Measurements from ENCODE around the gene GDAP2. TPM values are rescaled to one million over a fixed set of nuclear protein-coding genes. Genes with fewer than 3 reads are reported as not detected.

GDAP2 gene
- total RNA-seq, 2 donors from 2014 or later, result 21.5 to 31.9 TPM

GRCh38 chr1:117820096-117820495 is 109.3 kb downstream of the GDAP2 start:
- H3K4me3 ChIP-seq, result no peak overlapping the region
- H3K36me3 ChIP-seq, result no peaks in the 10 kb centered on the region
- no peaks in the 10 kb centered on the region for H3K4me1 ChIP-seq
- no peak overlapping the region for H3K27ac ChIP-seq
- intact Hi-C loops (cut with DNase I), result no loop called here
- no peak overlapping the region for H3K9ac ChIP-seq (ENCODE audit: low read depth in 2 of 2, low read length in 2 of 2)
- no peak for TF ChIP-seq CTCF (IDR thresholded peaks at IDR 0.05)
- H3K27me3 ChIP-seq, result no peaks in the 10 kb centered on the region
- H3K9me3 ChIP-seq, result no peaks in the 10 kb centered on the region
- DNase-seq, result no peak

- intact Hi-C loops (cut with DNase I), result no loop called here
- H3K27me3 ChIP-seq, result no peaks in the 10 kb centered on the region
- TF ChIP-seq CTCF (IDR thresholded peaks at IDR 0.05), result no peak
- DNase-seq, result no peak
- no peaks in the 10 kb centered on the region for H3K36me3 ChIP-seq
- no peak overlapping the region for H3K27ac ChIP-seq
- no peak overlapping the region for H3K4me3 ChIP-seq
- no peaks in the 10 kb centered on the region for H3K9me3 ChIP-seq
- H3K9ac ChIP-seq (ENCODE audit: low read depth in 2 of 2, low read length in 2 of 2), result no peak overlapping the region
- H3K4me1 ChIP-seq, result no peaks in the 10 kb centered on the region
Observed at GRCh38 chr1:117819301-117819700, 110.1 kb downstream of the GDAP2 start.

GRCh38 chr1:117818456-117818855 is 111.0 kb downstream of the GDAP2 start:
- H3K27ac ChIP-seq, result no peak overlapping the region
- H3K9ac ChIP-seq (ENCODE audit: low read depth in 2 of 2, low read length in 2 of 2), result no peak overlapping the region
- no peaks in the 10 kb centered on the region for H3K27me3 ChIP-seq
- no peaks in the 10 kb centered on the region for H3K4me1 ChIP-seq
- H3K4me3 ChIP-seq, result no peak overlapping the region
- no peak for DNase-seq
- intact Hi-C loops (cut with DNase I), result no loop called here
- TF ChIP-seq CTCF (IDR thresholded peaks at IDR 0.05), result no peak
- no peaks in the 10 kb centered on the region for H3K9me3 ChIP-seq
- H3K36me3 ChIP-seq, result no peaks in the 10 kb centered on the region

DNA sequence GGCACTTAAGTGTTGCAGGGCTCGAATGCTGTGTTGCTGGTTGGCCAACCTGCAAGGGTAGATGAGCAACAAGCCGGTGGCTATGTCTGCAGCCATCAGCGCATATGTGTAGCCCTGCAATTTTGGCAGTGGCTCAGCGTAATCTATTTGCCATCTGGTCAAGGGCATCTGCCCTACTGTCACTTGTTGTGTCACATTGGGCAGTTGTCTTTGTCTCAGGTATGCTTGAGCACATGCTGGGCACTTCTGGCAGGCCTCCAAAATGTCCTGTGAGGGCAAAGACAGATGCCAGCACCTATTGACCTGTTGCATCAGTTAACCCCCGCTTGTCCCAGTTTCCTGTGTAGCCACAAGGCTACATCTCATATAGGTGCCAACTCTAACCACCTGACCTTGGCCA is 111.8 kb downstream of the GDAP2 start:
- Histone ChIP-seq H3K9me3 (no peaks in the 10 kb centered on the region), H3K4me3 (no peak overlapping the region), H3K27me3 (no peaks in the 10 kb centered on the region), H3K27ac (no peak overlapping the region), H3K4me1 (no peaks in the 10 kb centered on the region), H3K9ac (ENCODE audit: low read depth in 2 of 2, low read length in 2 of 2) (no peak overlapping the region), H3K36me3 (no peaks in the 10 kb centered on the region)
- intact Hi-C loops (cut with DNase I), result no loop called here
- TF ChIP-seq CTCF (IDR thresholded peaks at IDR 0.05), result no peak
- no peak for DNase-seq

DNA sequence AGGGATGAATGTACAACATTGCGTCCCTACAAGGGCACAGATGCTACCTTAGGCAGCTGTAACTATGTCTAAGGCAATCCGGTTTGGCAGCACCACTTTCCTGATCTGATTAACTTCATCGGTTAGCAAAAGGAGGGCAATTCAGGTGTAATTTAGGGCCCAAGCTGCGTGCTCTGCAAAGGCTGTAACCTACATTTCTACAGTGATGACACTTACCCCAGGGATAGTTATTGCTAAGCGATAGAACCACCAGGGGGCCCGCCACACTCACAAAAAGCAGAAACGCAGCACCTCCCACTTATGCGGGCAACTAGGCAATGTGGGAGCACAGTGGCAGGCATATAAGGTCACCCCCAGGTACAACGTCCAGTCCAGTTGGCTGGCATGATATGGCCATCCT is 113.5 kb downstream of the GDAP2 start:
- Histone ChIP-seq H3K9ac (ENCODE audit: low read depth in 2 of 2, low read length in 2 of 2) (no peak overlapping the region), H3K4me3 (no peak overlapping the region), H3K27me3 (no peaks in the 10 kb centered on the region), H3K27ac (no peak overlapping the region), H3K36me3 (no peaks in the 10 kb centered on the region), H3K9me3 (no peaks in the 10 kb centered on the region), H3K4me1 (no peaks in the 10 kb centered on the region)
- no peak for TF ChIP-seq CTCF (IDR thresholded peaks at IDR 0.05)
- intact Hi-C loops (cut with DNase I), result no loop called here
- DNase-seq, result no peak

Data from colonic mucosa (tissue), 4 donors.